ENCODE data around the gene C1QBP.
"Not testable (repeated sequence)": the region's sequence is repeated elsewhere in the genome, so short reads cannot be mapped to it uniquely, and the experiment has no call there.

The C1QBP gene

GRCh38 chr17:5464717-5465507, 26.0 kb upstream of the C1QBP start:
- DNase-seq (ENCODE audit: low spot score in 2 of 2): no peak
- peaks cover 9% of the 10 kb centered on the region; the same call in 1 of the 2 replicates for H3K4me1 ChIP-seq
- in situ Hi-C loops (cut with MboI; ENCODE audit: low sequenced_read_pairs): no loop called here
- no peaks in the 10 kb centered on the region for H3K9me3 ChIP-seq
- H3K36me3 ChIP-seq (replicated peaks): peaks cover 30% of the 10 kb centered on the region
- H3K27me3 ChIP-seq (ENCODE audit: low read depth): no peaks in the 10 kb centered on the region
- no peak overlapping the region for H3K4me3 ChIP-seq

DNA sequence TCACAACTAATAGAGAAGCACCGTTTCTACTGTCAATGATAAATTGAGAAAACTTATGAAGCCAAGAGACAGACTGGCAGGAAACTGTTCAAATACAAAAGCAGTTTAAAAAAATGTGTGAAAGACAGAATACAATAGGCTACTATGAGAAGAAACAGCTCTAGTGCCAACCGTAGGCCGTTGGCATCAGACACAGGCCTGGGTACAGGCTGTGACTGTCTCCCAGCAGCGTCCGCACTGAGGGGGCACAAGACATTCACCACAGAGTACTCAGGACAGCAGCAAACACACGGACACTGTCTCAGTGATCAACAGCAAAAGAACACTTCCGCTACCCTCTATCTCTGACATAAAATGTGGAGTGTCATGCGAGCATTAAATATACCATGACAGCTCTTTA, 7.8 kb upstream of the C1QBP start:
- Histone ChIP-seq H3K27me3 (ENCODE audit: low read depth) (no peaks in the 10 kb centered on the region), H3K4me3 (no peak overlapping the region), H3K9me3 (no peaks in the 10 kb centered on the region), H3K36me3 (replicated peaks) (peaks cover 83% of the 10 kb centered on the region), H3K4me1 (no peaks in the 10 kb centered on the region)
- DNase-seq (ENCODE audit: low spot score in 2 of 2): no peak
- in situ Hi-C loops (cut with MboI; ENCODE audit: low sequenced_read_pairs): no loop called here

DNA sequence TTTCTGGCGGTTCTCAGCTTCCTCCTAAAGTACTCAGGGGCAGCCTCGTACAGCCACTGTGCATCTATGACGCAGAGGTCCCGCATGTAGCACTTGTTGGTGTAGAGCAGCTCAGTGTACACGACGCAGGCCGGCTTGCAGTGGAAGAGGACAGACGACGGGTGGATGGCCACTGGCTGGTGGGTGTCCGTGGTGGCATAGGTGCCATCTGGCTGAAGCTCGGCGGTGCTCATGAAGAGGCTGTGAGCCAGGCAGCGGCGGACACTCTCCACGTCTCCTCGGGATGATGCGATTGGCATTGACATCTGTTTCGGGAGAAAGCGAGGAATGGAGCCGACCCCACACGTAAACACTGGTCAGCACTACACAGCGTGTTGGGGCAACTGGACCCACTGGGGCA, 5.3 kb upstream of the C1QBP start:
- 0 out of 2 replicates have a peak, but pooled peaks cover 5% of the 10 kb centered on the region for H3K4me1 ChIP-seq
- in situ Hi-C loops (cut with MboI; ENCODE audit: low sequenced_read_pairs): no loop called here
- H3K36me3 ChIP-seq (replicated peaks): peaks cover 58% of the 10 kb centered on the region
- no peak overlapping the region for H3K4me3 ChIP-seq
- H3K9me3 ChIP-seq: no peaks in the 10 kb centered on the region
- no peaks in the 10 kb centered on the region for H3K27me3 ChIP-seq (ENCODE audit: low read depth)
- DNase-seq (ENCODE audit: low spot score in 2 of 2): no peak

- H3K36me3 ChIP-seq (replicated peaks): peaks cover 54% of the 10 kb centered on the region
- H3K4me1 ChIP-seq: 0 out of 2 replicates have a peak, but pooled peaks cover 5% of the 10 kb centered on the region
- H3K9me3 ChIP-seq: no peaks in the 10 kb centered on the region
- no peaks in the 10 kb centered on the region for H3K27me3 ChIP-seq (ENCODE audit: low read depth)
- DNase-seq (ENCODE audit: low spot score in 2 of 2): no peak
- no peak overlapping the region for H3K4me3 ChIP-seq
- in situ Hi-C loops (cut with MboI; ENCODE audit: low sequenced_read_pairs): no loop called here
Observed at GRCh38 chr17:5443728-5444127, 4.8 kb upstream of the C1QBP start.

GRCh38 chr17:5439446-5439764, 450 bp upstream of the C1QBP start:
- Histone ChIP-seq H3K4me3 (peak overlapping the region; percentile 56), H3K27me3 (ENCODE audit: low read depth) (no peaks in the 10 kb centered on the region), H3K36me3 (replicated peaks) (peaks cover 56% of the 10 kb centered on the region), H3K4me1 (peaks cover 18% of the 10 kb centered on the region), H3K9me3 (no peaks in the 10 kb centered on the region)
- in situ Hi-C loops (cut with MboI; ENCODE audit: low sequenced_read_pairs): no loop called here
- DNase-seq (ENCODE audit: low spot score in 2 of 2): no peak

- H3K27me3 ChIP-seq (ENCODE audit: low read depth): no peaks in the 10 kb centered on the region
- no peak for DNase-seq (ENCODE audit: low spot score in 2 of 2)
- in situ Hi-C loops (cut with MboI; ENCODE audit: low sequenced_read_pairs): no loop called here
- peaks cover 60% of the 10 kb centered on the region for H3K36me3 ChIP-seq (replicated peaks)
- peak overlapping the region; percentile 56 for H3K4me3 ChIP-seq
- peaks cover 18% of the 10 kb centered on the region for H3K4me1 ChIP-seq
- no peaks in the 10 kb centered on the region for H3K9me3 ChIP-seq
Observed at GRCh38 chr17:5437721-5438317, 1.1 kb downstream of the C1QBP start.

DNA sequence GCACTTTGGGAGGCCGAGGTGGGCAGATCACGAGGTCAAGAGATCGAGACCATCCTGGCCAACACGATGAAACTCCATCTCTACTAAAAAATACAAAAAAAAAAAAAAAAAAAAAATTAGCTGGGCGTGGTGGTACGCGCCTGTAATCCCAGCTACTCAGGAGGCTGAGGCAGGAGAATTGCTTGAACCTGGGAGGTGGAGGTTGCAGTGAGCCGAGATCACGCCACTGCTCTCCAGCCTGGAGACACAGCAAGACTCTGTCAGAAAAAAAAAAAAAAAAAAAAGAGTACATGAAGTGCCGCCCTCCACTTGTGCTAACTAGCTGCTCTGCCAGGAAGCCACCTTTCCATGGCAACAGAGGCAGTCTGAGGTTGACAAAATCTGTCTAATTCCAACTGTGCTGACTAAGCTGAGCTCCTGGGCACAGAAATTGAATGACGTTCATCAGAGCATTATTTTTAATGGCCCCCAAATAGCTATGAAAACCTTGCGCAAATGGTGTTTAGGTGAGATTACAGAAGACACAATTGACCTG, 3.1 kb downstream of the C1QBP start:
- DNase-seq (ENCODE audit: low spot score in 2 of 2); in situ Hi-C loops (cut with MboI; ENCODE audit: low sequenced_read_pairs); H3K4me3 ChIP-seq; H3K9me3 ChIP-seq; H3K27me3 ChIP-seq (ENCODE audit: low read depth): not testable (repeated sequence)
- H3K36me3 ChIP-seq (replicated peaks): peaks cover 74% of the 10 kb centered on the region
- H3K4me1 ChIP-seq: peaks cover 18% of the 10 kb centered on the region

GRCh38 chr17:5434984-5435383, 4.0 kb downstream of the C1QBP start:
- Histone ChIP-seq H3K36me3 (replicated peaks) (peaks cover 83% of the 10 kb centered on the region), H3K4me3 (no peak overlapping the region), H3K27me3 (ENCODE audit: low read depth) (no peaks in the 10 kb centered on the region), H3K9me3 (no peaks in the 10 kb centered on the region), H3K4me1 (peaks cover 18% of the 10 kb centered on the region)
- no peak for DNase-seq (ENCODE audit: low spot score in 2 of 2)
- in situ Hi-C loops (cut with MboI; ENCODE audit: low sequenced_read_pairs): no loop called here

DNA sequence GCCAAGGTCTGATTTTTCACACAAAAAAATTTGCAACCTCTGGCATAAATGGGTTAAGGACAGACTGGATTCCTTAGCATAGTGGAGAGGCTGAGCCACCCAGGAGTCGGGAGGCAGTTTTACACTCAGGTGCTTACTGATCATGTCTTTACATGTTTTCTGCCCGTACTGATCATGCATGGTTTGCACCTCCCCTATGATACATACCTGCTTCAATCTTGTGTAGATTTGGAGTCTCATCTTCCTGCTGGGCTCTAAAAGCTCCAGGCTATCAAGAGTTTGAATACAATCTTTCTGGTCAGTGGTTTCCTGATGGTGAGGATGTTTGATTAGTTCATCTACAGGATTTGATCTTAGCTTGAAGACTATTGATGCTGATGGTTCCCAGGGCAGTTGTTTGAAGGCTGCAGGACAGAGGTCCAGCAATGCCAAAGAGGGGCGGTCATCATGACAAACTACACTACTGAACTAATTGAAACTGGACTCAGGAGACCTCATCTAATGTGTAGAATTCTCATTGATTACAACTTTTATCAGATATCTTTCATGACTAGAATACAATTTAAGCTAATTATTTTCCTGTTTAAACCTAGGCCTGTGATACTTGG, 6.9 kb downstream of the C1QBP start:
- Histone ChIP-seq H3K4me3 (no peak overlapping the region), H3K9me3 (no peaks in the 10 kb centered on the region), H3K36me3 (replicated peaks) (peaks cover 94% of the 10 kb centered on the region), H3K27me3 (ENCODE audit: low read depth) (no peaks in the 10 kb centered on the region), H3K4me1 (peaks cover 6% of the 10 kb centered on the region)
- DNase-seq (ENCODE audit: low spot score in 2 of 2): no peak
- in situ Hi-C loops (cut with MboI; ENCODE audit: low sequenced_read_pairs): no loop called here

GRCh38 chr17:5431234-5431633, 7.7 kb downstream of the C1QBP start:
- H3K27me3 ChIP-seq (ENCODE audit: low read depth); in situ Hi-C loops (cut with MboI; ENCODE audit: low sequenced_read_pairs); H3K9me3 ChIP-seq; DNase-seq (ENCODE audit: low spot score in 2 of 2); H3K4me3 ChIP-seq; H3K4me1 ChIP-seq: not testable (repeated sequence)
- H3K36me3 ChIP-seq (replicated peaks): peaks cover 93% of the 10 kb centered on the region

DNA sequence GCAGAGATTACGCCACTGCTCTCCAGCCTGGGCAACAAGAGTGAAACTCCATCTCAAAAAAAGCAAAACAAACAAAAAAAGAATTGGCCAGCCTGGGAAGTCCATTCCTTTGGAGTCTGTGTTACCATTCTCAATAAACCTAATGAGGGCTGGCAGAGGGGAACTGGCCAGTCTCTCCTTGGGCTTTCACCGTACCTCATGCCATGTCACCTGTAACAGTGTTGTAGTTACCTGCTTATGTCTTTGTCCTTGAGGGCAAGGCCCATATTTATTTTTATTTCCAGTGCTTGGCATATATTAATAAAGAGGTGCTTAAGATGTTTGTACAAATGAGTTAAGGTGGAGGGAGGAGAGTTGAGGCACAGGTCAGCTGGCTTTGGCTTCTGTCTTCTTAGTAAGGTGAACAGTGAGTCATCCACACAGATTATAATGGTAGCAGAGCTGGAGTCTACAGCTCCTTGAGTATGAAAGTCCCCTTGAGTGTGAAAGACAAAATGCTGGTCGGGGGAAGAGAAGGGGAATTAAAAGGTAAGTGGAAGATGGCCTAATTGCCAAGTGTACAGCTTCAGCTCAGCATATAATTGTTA, 8.4 kb downstream of the C1QBP start:
- peaks cover 94% of the 10 kb centered on the region for H3K36me3 ChIP-seq (replicated peaks)
- DNase-seq (ENCODE audit: low spot score in 2 of 2): no peak
- H3K4me1 ChIP-seq: no peaks in the 10 kb centered on the region
- no peaks in the 10 kb centered on the region for H3K9me3 ChIP-seq
- H3K4me3 ChIP-seq: no peak overlapping the region
- no peaks in the 10 kb centered on the region for H3K27me3 ChIP-seq (ENCODE audit: low read depth)
- in situ Hi-C loops (cut with MboI; ENCODE audit: low sequenced_read_pairs): no loop called here

- DNase-seq (ENCODE audit: low spot score in 2 of 2): no peak
- no peaks in the 10 kb centered on the region for H3K9me3 ChIP-seq
- H3K27me3 ChIP-seq (ENCODE audit: low read depth): no peaks in the 10 kb centered on the region
- peaks cover 3% of the 10 kb centered on the region; the same call in 1 of the 2 replicates for H3K4me1 ChIP-seq
- in situ Hi-C loops (cut with MboI; ENCODE audit: low sequenced_read_pairs): no loop called here
- H3K4me3 ChIP-seq: no peak overlapping the region
- peaks cover 94% of the 10 kb centered on the region for H3K36me3 ChIP-seq (replicated peaks)
Observed at GRCh38 chr17:5429191-5429887, 9.6 kb downstream of the C1QBP start.

DNA sequence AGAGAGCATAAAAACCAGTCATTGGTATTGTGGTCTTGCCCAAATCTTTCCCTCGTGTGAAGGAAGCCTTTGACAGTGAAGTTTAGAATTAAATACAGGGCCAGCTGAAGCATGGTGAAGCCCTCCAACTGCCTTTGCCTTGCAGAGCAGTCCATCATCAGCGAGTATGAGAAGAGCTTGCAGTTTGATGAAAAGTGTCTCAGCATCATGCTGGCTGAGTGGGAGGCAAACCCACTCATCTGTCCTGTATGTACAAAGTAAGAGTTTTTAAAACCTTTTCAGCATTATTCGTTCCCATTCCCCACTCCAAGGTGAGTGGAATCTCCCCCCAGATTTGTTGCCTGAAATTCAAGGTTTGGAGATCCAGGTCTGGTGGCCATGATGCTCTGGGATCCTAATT, 13.1 kb downstream of the C1QBP start:
- peaks cover 9% of the 10 kb centered on the region; the same call in 1 of the 2 replicates for H3K4me1 ChIP-seq
- no peak for DNase-seq (ENCODE audit: low spot score in 2 of 2)
- in situ Hi-C loops (cut with MboI; ENCODE audit: low sequenced_read_pairs): no loop called here
- H3K36me3 ChIP-seq (replicated peaks): peaks cover 90% of the 10 kb centered on the region
- H3K27me3 ChIP-seq (ENCODE audit: low read depth): no peaks in the 10 kb centered on the region
- no peak overlapping the region for H3K4me3 ChIP-seq
- H3K9me3 ChIP-seq: no peaks in the 10 kb centered on the region

Data from HAP-1 (cell line).